Measurements from ENCODE around the gene RHBDD1.

The RHBDD1 gene

DNA sequence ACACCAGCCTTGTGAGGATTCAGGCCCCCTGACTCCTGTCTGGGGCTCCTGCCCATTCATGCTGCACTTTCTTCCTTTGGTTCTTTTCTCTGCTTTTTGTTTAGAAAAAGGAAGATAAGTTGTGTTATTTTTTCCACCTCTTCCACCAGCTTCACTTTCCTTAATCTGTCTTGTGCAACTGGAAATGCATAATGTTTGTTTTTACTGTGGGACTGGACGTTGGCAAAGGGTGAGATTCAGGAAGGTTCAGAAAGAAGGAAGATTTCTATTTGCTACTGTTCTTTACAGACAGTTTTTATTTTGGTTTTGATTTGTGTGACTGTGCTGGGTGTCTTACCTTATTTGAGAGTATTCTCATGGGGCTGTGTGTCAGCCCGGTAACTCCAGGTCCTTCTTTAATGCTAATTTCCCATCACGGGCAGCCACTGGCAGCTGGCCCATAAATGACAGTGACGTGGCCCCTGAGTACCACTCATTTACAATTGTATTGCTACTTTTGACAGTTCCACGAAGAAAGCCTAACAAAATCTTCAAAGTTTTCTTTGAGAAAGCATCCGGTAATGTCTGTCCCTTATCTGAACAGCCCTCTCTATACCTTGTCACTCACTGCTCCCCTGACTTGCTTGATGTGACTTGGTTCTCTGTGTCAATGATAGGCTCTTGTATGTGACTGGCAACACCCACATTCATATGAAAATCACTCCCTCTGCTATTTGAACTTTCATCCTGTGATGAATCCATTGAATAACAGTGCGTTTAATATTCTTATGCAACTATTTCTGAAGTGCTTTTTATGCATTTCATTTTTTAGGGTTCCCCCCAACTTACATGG, 32.7 kb downstream of the RHBDD1 start:
- DNase-seq (ENCODE audit: low read depth), result no peak
- TF ChIP-seq, protein P1, sequence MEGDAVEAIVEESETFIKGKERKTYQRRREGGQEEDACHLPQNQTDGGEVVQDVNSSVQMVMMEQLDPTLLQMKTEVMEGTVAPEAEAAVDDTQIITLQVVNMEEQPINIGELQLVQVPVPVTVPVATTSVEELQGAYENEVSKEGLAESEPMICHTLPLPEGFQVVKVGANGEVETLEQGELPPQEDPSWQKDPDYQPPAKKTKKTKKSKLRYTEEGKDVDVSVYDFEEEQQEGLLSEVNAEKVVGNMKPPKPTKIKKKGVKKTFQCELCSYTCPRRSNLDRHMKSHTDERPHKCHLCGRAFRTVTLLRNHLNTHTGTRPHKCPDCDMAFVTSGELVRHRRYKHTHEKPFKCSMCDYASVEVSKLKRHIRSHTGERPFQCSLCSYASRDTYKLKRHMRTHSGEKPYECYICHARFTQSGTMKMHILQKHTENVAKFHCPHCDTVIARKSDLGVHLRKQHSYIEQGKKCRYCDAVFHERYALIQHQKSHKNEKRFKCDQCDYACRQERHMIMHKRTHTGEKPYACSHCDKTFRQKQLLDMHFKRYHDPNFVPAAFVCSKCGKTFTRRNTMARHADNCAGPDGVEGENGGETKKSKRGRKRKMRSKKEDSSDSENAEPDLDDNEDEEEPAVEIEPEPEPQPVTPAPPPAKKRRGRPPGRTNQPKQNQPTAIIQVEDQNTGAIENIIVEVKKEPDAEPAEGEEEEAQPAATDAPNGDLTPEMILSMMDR (IDR thresholded peaks at IDR 0.05; ENCODE audit: low read depth, low read length, missing control alignments), result no peak
- in situ Hi-C loops (cut with HindIII; ENCODE audit: low sequenced_read_pairs), result no loop called here
- no peak overlapping the region for H3K4me3 ChIP-seq (ENCODE audit: low read depth, low read length)

DNA sequence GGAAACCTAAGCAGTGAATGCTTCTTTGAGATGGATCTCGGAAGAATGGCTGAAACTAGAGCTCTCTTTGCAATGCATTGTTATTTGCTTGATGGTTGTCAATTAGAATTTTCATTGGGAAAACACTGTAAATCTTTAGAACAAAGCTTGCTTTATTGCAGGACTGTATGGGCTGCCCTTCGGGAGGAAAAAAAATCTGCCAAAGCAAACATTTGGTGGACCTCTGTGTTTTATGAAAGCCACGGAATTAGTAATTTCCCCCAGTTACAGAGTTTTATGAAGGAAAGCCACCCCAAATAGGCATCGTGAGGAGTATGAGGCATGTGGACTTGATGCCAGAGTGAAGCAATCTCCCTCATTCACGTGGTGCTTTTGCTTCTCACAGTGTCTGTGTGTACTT, 33.5 kb downstream of the RHBDD1 start:
- in situ Hi-C loops (cut with HindIII; ENCODE audit: low sequenced_read_pairs), result no loop called here
- DNase-seq (ENCODE audit: low read depth), result no peak
- TF ChIP-seq, protein P1 (IDR thresholded peaks at IDR 0.05; ENCODE audit: low read depth, low read length, missing control alignments), result no peak
- H3K4me3 ChIP-seq (ENCODE audit: low read depth, low read length), result no peak overlapping the region

DNA sequence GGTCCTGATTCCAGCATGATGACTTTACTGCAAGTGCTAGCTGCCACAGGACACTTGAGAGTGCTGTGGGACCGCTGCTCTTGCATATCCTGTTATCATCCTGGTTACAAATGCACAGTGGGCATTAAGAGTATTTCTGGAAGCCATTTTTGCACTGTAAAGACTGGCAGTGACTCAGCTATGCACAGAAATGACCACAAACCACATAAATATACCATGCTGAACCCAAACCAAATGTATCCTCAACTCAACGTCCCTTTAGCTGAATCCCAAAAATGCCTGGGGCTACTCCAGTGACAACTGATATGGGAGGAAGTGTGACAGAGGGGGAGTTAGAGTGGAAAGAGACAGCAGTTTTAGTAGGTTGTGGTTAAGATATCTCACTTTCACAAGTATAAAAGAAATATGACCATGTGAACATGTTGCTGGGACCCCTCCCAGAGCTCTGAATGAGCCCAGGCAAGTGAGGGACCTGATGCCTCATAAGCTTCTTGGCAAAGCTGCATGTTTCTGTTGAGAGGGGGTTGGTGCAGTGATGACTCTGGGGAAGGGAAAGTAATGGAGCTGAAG, 37.3 kb downstream of the RHBDD1 start:
- DNase-seq (ENCODE audit: low read depth), result no peak
- in situ Hi-C loops (cut with HindIII; ENCODE audit: low sequenced_read_pairs), result no loop called here
- TF ChIP-seq, protein P1 (IDR thresholded peaks at IDR 0.05; ENCODE audit: low read depth, low read length, missing control alignments), result no peak
- no peak overlapping the region for H3K4me3 ChIP-seq (ENCODE audit: low read depth, low read length)

DNA sequence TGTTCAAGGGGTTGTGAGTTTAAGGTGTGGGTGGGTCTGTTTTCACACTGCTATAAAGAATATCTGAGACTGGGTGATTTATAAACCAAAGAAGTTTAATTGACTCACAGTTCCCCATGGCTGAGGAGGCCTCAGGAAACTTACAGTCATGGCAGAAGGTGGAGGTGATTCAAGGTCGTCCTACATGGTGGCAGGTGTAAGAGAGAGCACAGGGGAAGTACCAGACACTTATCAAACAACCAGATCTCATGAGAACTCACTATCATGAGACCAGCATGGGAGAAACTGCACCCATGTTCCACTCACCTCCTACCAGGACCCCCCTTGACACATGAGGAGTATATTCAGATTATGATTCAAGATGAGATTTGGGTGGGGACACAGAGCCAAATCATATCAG, 38.0 kb downstream of the RHBDD1 start:
- TF ChIP-seq, protein P1 (IDR thresholded peaks at IDR 0.05; ENCODE audit: low read depth, low read length, missing control alignments), result no peak
- in situ Hi-C loops (cut with HindIII; ENCODE audit: low sequenced_read_pairs), result no loop called here
- no peak for DNase-seq (ENCODE audit: low read depth)
- no peak overlapping the region for H3K4me3 ChIP-seq (ENCODE audit: low read depth, low read length)

DNA sequence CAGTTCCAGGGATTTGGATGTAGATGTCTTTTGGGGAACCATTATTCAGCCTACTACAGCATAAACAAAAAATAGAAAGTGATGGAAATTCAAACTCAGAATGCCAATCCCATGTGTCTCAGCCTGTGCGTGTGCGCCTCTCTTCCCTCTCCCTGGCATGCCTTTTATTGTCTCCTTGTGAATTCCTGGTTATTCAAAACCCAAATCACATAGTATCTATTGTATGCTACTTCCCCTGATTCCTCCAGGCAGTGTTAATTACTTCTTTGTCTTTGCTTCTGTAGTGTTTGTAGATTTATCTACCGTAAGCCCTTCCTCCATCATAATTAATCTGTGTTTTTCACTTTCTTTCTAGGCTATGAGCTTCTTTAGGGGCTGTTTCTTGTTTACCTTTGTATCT, 38.9 kb downstream of the RHBDD1 start:
- in situ Hi-C loops (cut with HindIII; ENCODE audit: low sequenced_read_pairs), result no loop called here
- DNase-seq (ENCODE audit: low read depth), result no peak
- TF ChIP-seq, protein P1 (IDR thresholded peaks at IDR 0.05; ENCODE audit: low read depth, low read length, missing control alignments), result no peak
- H3K4me3 ChIP-seq (ENCODE audit: low read depth, low read length), result no peak overlapping the region

DNA sequence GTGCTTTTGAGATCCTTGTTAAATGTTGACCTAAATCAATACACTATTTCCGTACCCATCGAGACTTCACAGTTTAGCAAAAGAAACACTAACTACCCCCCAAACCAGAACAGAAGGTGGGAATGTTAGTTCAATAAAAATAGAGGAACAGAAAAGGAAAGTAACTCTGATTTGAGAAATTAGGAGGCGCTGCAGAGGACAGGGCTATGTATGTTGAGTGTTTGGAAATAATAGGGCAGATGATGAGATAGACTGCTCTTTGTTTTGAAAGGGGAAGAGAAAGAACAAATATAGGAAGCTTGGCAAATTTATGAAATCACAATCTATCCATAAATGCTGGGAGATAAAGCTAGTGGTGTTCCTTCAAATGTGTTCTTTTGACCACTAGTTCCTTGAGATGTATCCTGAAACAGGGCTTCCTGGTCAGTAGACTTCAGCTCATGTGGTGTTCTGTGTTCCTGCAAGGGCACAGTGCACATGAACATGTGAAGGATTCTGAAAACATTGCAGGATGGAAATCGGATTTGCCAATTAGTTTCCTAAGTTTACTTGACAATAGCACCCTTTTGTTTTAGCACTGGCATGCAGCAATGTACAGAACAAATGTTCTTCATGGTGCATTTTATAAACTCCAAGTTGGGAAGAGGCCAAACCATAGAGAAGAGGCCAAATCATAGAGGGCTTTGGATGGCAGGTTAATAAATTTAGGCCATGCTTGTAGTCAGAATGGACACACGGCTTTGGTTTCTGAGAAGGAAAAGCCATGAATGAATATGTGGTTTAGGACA, 39.8 kb downstream of the RHBDD1 start:
- TF ChIP-seq, protein P1 (IDR thresholded peaks at IDR 0.05; ENCODE audit: low read depth, low read length, missing control alignments), result no peak
- H3K4me3 ChIP-seq (ENCODE audit: low read depth, low read length), result no peak overlapping the region
- in situ Hi-C loops (cut with HindIII; ENCODE audit: low sequenced_read_pairs), result no loop called here
- no peak for DNase-seq (ENCODE audit: low read depth)

Data from astrocyte of the cerebellum (primary cell).